Dedifferentiated amniotic fluid mesenchymal stem cell (primary cell): Measurements from ENCODE around the gene GMEB1.
"Not testable (repeated sequence)": the region's sequence is repeated elsewhere in the genome, so short reads cannot be mapped to it uniquely, and the experiment has no call there.

Experiments
- DNase-seq: peaks from one replicate; pipeline ENCODE4 v3.0.0-alpha.2; 2016; ENCODE audit errors: extremely low spot score

The GMEB1 gene

GRCh38 chr1:28750771-28751294, 82.2 kb downstream of the GMEB1 start:
- not testable (repeated sequence) for DNase-seq

DNA sequence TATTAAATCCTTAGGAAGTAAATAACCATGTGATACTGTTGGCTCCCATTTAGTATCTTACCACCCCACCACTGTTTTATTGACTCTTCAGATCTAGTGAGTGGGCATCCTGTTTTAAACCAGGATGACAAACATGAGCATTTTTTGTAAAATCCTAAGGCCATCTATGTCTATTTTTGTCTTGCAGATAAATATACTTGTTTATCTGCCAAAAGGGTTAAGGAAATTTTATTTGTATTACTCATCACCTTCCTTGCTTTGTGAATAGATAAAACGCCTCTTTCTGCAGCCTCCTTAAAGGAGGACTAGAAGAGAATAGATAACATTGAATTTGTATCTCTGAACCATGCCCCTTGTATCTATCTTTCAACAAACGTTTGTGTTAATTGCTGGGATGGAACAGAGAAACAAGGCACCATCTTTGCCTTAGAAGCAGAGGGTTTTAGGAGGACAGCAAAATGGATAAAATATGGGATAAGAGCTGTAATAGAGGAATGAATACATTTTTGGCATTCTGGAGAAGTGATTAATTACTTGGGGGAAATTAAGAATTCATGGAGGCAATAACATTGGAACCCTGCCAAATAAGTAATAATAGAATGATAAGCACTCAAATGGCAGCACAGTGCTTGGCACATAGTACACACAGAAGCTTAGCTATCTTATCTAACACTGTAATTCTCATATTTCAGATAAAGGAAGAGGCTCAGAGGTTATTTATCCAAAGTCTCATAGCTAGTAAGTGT, 82.9 kb downstream of the GMEB1 start:
- DNase-seq = peak; percentile 31

GRCh38 chr1:28755701-28756100, 87.1 kb downstream of the GMEB1 start:
- no peak for DNase-seq

GRCh38 chr1:28756846-28757245, 88.3 kb downstream of the GMEB1 start:
- DNase-seq = no peak

GRCh38 chr1:28758420-28758819, 89.8 kb downstream of the GMEB1 start:
- no peak for DNase-seq

DNA sequence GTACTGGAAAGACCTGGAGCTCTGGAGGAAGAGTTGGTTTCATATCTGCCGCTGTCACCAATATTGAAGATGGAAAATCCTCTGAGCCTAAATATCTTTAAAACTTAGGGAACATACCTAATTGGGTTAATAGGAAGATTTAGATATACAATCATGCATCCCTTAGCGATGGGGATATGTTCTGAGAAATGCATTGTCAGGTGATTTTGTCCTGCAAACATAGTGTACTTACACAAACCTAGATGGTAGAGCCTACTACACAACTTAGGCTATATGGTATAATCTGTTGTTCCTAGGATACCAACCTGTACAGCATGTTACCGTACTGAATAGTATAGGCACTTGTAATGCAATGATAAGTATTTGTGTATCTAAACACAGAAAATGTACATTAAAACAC, 90.7 kb downstream of the GMEB1 start:
- DNase-seq = no peak

DNA sequence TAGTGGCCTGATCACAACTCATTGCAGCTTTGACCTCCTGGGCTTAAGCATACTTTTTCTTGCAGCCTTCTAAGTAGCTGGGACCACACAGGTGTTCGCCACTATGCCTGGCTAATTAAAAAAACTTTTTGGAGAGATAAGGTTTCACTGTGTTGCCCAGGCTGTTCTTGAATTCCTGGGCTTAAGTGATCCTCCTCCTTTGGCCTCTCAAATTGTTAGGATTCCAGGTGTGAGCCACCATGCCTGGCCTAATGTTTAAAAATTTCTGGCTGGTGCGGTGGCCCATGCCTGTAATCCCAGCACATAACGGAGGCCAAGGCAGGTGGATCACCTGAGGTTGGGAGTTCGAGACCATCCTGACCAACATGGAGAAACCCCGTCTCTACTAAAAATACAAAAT, 92.6 kb downstream of the GMEB1 start:
- no peak for DNase-seq

GRCh38 chr1:28766532-28767183, 98.1 kb downstream of the GMEB1 start:
- no peak for DNase-seq
